GM20431 (cell line): Measurements from ENCODE around the gene LUZP2.

ENCODE experiments used
- in situ Hi-C: fragments of 300-500 bp; cut with MseI, MboI; formaldehyde crosslinking; loops from one replicate; pipeline ENCODE4 v1.15.0; 2020; ENCODE audit warnings: low sequenced_read_pairs; ENCODE audit not compliant: unreplicated experiment

LUZP2 gene

GRCh38 chr11:24781288-24781687, 284.4 kb downstream of the LUZP2 start:
- in situ Hi-C loops: no loop called here

GRCh38 chr11:24793479-24793878, 296.6 kb downstream of the LUZP2 start:
- in situ Hi-C loops: no loop called here

- in situ Hi-C loops: no loop called here
Measured at GRCh38 chr11:24794064-24794463, 297.2 kb downstream of the LUZP2 start.

GRCh38 chr11:24805671-24806070, 308.8 kb downstream of the LUZP2 start:
- in situ Hi-C loops: no loop called here

- in situ Hi-C loops: no loop called here
Measured at GRCh38 chr11:24808173-24808572, 311.3 kb downstream of the LUZP2 start.

GRCh38 chr11:24819006-24819405, 322.2 kb downstream of the LUZP2 start:
- in situ Hi-C loops: no loop called here

GRCh38 chr11:24819863-24820434, 323.1 kb downstream of the LUZP2 start:
- in situ Hi-C loops: no loop called here

GRCh38 chr11:24820541-24820940, 323.7 kb downstream of the LUZP2 start:
- in situ Hi-C loops: no loop called here

- in situ Hi-C loops: no loop called here
Measured at GRCh38 chr11:24828938-24829605, 332.2 kb downstream of the LUZP2 start.

GRCh38 chr11:24833573-24833972, 336.7 kb downstream of the LUZP2 start:
- in situ Hi-C loops: no loop called here

GRCh38 chr11:24837112-24837511, 340.3 kb downstream of the LUZP2 start:
- in situ Hi-C loops: no loop called here

- in situ Hi-C loops: no loop called here
Measured at GRCh38 chr11:24842308-24842707, 345.5 kb downstream of the LUZP2 start.

GRCh38 chr11:24844406-24844805, 347.6 kb downstream of the LUZP2 start:
- in situ Hi-C loops: no loop called here

- in situ Hi-C loops: no loop called here
Measured at GRCh38 chr11:24848857-24849256, 352.0 kb downstream of the LUZP2 start.

GRCh38 chr11:24855951-24856350, 359.1 kb downstream of the LUZP2 start:
- in situ Hi-C loops: no loop called here

GRCh38 chr11:24859801-24860300, 363.0 kb downstream of the LUZP2 start:
- in situ Hi-C loops: no loop called here

GRCh38 chr11:24861440-24861839, 364.6 kb downstream of the LUZP2 start:
- in situ Hi-C loops: no loop called here

- in situ Hi-C loops: no loop called here
Measured at GRCh38 chr11:24866743-24867142, 369.9 kb downstream of the LUZP2 start.

GRCh38 chr11:24870048-24870447, 373.2 kb downstream of the LUZP2 start:
- in situ Hi-C loops: no loop called here

- in situ Hi-C loops: no loop called here
Measured at GRCh38 chr11:24872186-24872585, 375.3 kb downstream of the LUZP2 start.

GRCh38 chr11:24872651-24873311, 375.9 kb downstream of the LUZP2 start:
- in situ Hi-C loops: no loop called here
